ENCODE data around the gene RNF166. TPM values are rescaled to one million over a fixed set of nuclear protein-coding genes. Genes with fewer than 3 reads are reported as not detected.

Gene RNF166
- total and polyA plus RNA-seq, 2 of the 13 experiments (the other 11 are each of a cell fraction or from before 2014, with no cell fraction given): 21.4 to 23.0 TPM

GRCh38 chr16:88654363-88655052 is 51.7 kb downstream of the RNF166 start:
- H3K36me3 ChIP-seq (replicated peaks in 1 of 2; ENCODE audit: control insufficient read depth in 1 of 2, insufficient read depth in 2 of 2, low read length in 2 of 2): peaks cover 13 to 52% of the 10 kb centered on the region in 2 experiments
- CTCF ChIA-PET (ENCODE audit: low intra/inter-chr PET ratio, low total read pairs): no interaction called here
- FAIRE-seq (no peak), DNase-seq (ENCODE audit: low spot score) (no peak), ATAC-seq (no peak)
- H3K79me2 ChIP-seq (ENCODE audit: insufficient read depth, low read length): peaks cover 38% of the 10 kb centered on the region
- TF ChIP-seq MTERF4 (CRISPR knock-in tag; IDR thresholded peaks at IDR 0.05) (peak; percentile 51; the same call in 1 of the 2 replicates), AGO2 (optimal IDR thresholded peaks at IDR 0.05; ENCODE audit: low read depth, low read length) (peak; percentile 10), KLF13 (CRISPR knock-in tag; IDR thresholded peaks at IDR 0.05) (no peak), NFKB2 (CRISPR knock-in tag; IDR thresholded peaks at IDR 0.05; ENCODE audit: borderline replicate concordance) (no peak), SP4 (CRISPR knock-in tag; IDR thresholded peaks at IDR 0.05) (0 out of 2 replicates have a peak, but pooled peaks have one; percentile 41), TOPORS (CRISPR knock-in tag; IDR thresholded peaks at IDR 0.05) (0 out of 2 replicates have a peak, but pooled peaks have one; percentile 7), STAT5B (CRISPR knock-in tag; IDR thresholded peaks at IDR 0.05) (no peak)
- H4K20me1 ChIP-seq (ENCODE audit: insufficient read depth, low read length): peaks cover 24% of the 10 kb centered on the region
- no peak overlapping the region for H3K4me3 ChIP-seq (replicated peaks in 1 of 3; ENCODE audit: insufficient read depth in 1 of 3, low read depth in 2 of 3, low read length in 3 of 3)
- H3K9ac ChIP-seq (ENCODE audit: insufficient read depth, low read depth, low read length): no peak overlapping the region
- no peak overlapping the region for H3K27ac ChIP-seq (ENCODE audit: extremely low read length, insufficient read depth, low read length)
- 93% methylated on average over 26 of the region's 28 CpGs for WGBS (ENCODE audit: low lambda C conversion rate)
- no peak overlapping the region for H3K4me2 ChIP-seq (ENCODE audit: low read depth, low read length)
- no peaks in the 10 kb centered on the region for H3K27me3 ChIP-seq (ENCODE audit: control insufficient read depth in 1 of 2, insufficient read depth in 2 of 2, low read length in 2 of 2)
- no TSS peak for BruUV-seq (replicated peaks)
- intact Hi-C loops (cut with micrococcal nuclease; ENCODE audit: unreplicated experiment) (loop anchor here (5.0 kb wide), 1 partner anchor 57 kb away; no protein-coding TSS in a partner anchor), in situ Hi-C loops (cut with HindIII; ENCODE audit: extremely low pct_ligation_motif_present, low pct_unique_long_range_greater_than_20kb) (no loop called here)
- POLR2A ChIA-PET: interaction anchor here (1.1 kb wide), 1 partner anchor 8 kb away, joined by 3 read pairs; the partner anchor contains the start of gene MVD
- H3K9me3 ChIP-seq (ENCODE audit: low read length): no peaks in the 10 kb centered on the region
- H3K4me1 ChIP-seq (ENCODE audit: insufficient read depth, low read length): peaks cover 22% of the 10 kb centered on the region
- H2AFZ ChIP-seq (ENCODE audit: low read length): no peak overlapping the region
